Kidney epithelial cell (primary cell): ENCODE measurements around the gene ABCC1. TPM values are rescaled to one million over a fixed set of nuclear protein-coding genes. Genes with fewer than 3 reads are reported as not detected.
"Not testable (repeated sequence)": the region's sequence is repeated elsewhere in the genome, so short reads cannot be mapped to it uniquely, and the experiment has no call there.

Experiments
- DNase-seq: peaks from one replicate; pipeline ENCODE4 v3.0.0-alpha.2; 2010; ENCODE audit warnings: low read depth
- H3K27me3 ChIP-seq: 2 replicates; pipeline ENCODE4 v1.6.0; 2011; ENCODE audit warnings: low read length; ENCODE audit not compliant: control insufficient read depth, insufficient read depth
- H3K36me3 ChIP-seq: 2 replicates; pipeline ENCODE4 v1.5.1; 2011; ENCODE audit warnings: low read length; ENCODE audit not compliant: control insufficient read depth, insufficient read depth
- H3K4me3 ChIP-seq: 2 replicates; pipeline ENCODE4 v1.5.1; 2011; ENCODE audit warnings: low read depth, mild to moderate bottlenecking, control low read depth, low read length
- total RNA-seq: library from RNA; depleted of rRNA; stranded (reverse); fragments of >200 nt; gene quantifications from 2 replicates; pipeline ENCODE4 v1.2.3, GENCODE V29; 2015
- TF ChIP-seq, protein P1 (sequence below): IDR thresholded peaks from 2 replicates; pipeline ENCODE4 v1.5.1; 2011; ENCODE audit warnings: mild to moderate bottlenecking, moderate library complexity, low read length, control low read depth, inconsistent platforms; ENCODE audit not compliant: insufficient read depth, poor library complexity, severe bottlenecking

Gene ABCC1
- total RNA-seq, 1 donor from 2014 or later = 24.9 TPM

DNA sequence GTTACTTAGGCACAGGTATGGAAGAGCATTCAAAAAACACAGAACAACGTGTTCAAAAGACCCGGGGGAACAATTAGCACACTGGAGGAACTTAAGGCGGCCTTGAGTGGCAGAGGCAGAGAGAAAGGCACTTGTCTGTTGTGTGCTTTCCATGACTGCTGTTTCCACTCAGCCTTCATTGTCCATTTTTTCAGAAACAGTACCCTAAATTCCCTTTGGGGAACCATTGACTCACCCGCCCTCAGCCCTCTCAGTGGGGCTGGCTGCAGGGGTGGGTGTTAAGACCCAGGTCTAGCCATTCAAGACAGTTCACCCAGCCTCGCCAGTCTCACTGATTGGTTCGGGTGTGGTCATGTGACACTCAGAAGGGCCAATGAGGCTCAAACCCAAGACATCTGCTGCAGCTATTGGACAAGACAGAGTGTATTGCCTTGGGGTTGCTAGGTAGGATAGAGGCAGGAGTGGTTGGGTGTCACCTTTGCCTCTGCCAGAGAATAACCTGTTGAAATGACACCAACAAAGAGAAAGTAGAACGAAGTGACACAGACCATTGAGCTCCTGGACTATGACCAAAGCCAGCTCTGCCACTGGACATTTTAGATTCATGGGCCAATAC, 41.4 kb upstream of the ABCC1 start:
- no peak overlapping the region for H3K4me3 ChIP-seq
- TF ChIP-seq, protein P1, sequence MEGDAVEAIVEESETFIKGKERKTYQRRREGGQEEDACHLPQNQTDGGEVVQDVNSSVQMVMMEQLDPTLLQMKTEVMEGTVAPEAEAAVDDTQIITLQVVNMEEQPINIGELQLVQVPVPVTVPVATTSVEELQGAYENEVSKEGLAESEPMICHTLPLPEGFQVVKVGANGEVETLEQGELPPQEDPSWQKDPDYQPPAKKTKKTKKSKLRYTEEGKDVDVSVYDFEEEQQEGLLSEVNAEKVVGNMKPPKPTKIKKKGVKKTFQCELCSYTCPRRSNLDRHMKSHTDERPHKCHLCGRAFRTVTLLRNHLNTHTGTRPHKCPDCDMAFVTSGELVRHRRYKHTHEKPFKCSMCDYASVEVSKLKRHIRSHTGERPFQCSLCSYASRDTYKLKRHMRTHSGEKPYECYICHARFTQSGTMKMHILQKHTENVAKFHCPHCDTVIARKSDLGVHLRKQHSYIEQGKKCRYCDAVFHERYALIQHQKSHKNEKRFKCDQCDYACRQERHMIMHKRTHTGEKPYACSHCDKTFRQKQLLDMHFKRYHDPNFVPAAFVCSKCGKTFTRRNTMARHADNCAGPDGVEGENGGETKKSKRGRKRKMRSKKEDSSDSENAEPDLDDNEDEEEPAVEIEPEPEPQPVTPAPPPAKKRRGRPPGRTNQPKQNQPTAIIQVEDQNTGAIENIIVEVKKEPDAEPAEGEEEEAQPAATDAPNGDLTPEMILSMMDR = no peak
- no peak for DNase-seq
- no peaks in the 10 kb centered on the region for H3K36me3 ChIP-seq
- H3K27me3 ChIP-seq = no peaks in the 10 kb centered on the region

DNA sequence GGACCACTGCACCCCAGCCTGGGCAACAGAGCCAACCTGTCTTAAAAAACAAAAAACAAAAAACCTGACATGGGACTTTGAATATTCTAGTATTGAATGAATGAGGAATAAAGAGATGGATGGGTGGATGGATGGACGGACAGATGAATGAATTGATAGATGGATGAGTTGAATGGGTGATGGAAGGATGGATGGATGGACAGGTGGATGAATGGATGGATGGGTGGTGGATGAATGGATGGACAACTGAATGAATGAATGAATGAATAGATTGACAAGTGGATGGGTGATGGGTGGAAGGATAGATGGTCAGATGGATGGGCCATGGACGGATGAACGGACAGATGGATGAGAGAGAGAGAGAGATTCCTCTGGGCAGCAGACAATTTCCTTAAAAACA, 38.2 kb upstream of the ABCC1 start:
- TF ChIP-seq, protein P1 = no peak
- Histone ChIP-seq H3K36me3 (no peaks in the 10 kb centered on the region), H3K27me3 (no peaks in the 10 kb centered on the region), H3K4me3 (no peak overlapping the region)
- DNase-seq = no peak

DNA sequence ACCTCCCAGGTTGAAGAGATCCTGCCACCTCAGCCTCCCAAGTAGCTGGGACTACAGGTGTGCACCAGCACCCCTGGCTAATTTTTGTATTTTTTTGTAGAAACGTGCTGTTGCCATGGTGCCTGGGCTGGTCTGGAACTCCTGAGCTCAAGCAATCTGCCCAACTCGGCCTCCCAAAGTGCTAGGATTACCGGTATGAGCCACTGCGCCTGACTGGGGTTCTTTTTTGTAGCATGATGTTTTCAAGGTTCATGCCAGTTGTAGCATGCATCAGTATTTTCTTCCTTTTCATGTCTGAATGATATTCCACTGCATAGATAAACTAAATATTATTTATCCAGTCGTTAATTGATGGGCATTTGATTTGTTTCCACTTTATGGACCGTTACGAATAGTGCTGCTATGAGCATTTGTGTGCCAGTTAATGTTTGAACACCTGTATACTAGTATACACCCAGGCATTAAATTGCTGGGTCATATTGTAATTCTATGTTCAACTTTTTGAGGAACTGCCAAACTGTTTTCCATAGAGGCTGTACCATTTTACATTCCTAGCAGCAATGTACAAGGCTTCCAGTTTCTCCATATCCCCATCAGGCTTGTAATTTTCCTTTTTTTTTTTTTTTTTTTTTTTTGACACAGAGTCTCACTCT, 36.2 kb upstream of the ABCC1 start:
- DNase-seq = no peak
- no peaks in the 10 kb centered on the region for H3K36me3 ChIP-seq
- no peak overlapping the region for H3K4me3 ChIP-seq
- H3K27me3 ChIP-seq = no peaks in the 10 kb centered on the region
- TF ChIP-seq, protein P1 = no peak

DNA sequence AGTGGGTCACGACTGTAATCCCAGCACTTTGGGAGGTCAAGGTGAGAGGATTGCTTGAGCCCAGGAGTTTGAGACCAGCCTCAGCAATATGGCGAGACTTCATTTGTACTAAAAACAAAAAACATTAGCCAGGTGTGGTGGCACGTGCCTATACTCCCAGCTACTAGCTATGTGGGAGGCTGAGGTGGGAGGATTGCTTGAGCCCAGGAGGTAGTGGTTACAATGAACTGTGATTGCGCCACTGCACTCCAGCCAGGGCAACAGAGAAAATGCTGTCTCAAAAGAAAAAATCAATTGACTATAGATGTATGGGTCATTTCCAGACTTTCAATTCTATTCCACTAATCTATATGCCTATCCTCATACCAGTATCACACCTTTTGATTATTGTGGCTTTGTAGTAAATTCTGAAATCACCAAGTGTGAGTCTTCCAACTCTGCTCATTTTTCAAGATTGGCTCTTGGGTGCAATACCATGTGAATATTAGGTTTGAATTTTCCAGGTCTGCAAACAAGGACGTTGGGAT, 33.8 kb upstream of the ABCC1 start:
- no peaks in the 10 kb centered on the region for H3K36me3 ChIP-seq
- no peaks in the 10 kb centered on the region for H3K27me3 ChIP-seq
- H3K4me3 ChIP-seq = no peak overlapping the region
- TF ChIP-seq, protein P1 = no peak
- no peak for DNase-seq

DNA sequence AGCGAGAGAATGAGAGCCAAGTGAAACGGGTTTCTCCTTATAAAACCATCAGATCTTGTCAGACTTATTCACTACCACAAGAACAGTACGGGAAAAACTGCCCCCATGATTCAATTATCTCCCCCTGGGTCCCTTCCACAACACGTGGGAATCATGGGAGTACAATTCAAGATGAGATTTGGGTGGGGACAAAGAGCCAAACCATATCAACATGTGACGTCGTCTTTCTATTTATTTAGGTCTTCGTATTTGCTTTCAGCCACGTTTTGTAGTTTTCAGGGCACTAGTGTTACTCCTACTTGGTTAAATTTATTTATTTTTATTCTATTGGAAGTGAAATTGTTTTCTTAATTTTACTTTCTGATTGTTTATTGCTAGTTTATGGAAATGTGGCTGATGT, 33.1 kb upstream of the ABCC1 start:
- TF ChIP-seq, protein P1 = no peak
- no peaks in the 10 kb centered on the region for H3K36me3 ChIP-seq
- H3K27me3 ChIP-seq = no peaks in the 10 kb centered on the region
- no peak for DNase-seq
- H3K4me3 ChIP-seq = no peak overlapping the region

DNA sequence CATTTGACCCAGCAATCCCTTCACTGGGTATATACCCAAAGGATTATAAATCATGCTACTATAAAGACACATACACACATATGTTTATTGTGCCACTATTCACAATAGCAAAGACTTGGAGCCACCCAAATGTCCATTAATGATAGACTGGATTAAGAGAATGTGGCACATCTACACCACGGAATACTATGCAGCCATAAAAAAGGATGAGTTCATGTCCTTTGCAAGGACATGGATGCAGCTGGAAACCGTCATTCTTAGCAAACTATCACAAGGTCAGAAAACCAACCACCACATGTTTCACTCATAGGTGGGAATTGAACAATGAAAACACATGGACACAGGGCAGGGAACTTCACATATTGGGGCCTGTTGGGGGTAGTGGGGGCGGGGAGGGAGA, 31.1 kb upstream of the ABCC1 start:
- not testable (repeated sequence) for H3K27me3 ChIP-seq, H3K4me3 ChIP-seq, H3K36me3 ChIP-seq, DNase-seq
